ENCODE data around the gene MAT1A.

The MAT1A gene

GRCh38 chr10:80278480-80278879 lies 11.0 kb downstream of the MAT1A start:
- no peak overlapping the region for H3K4me3 ChIP-seq (ENCODE audit: low read length)
- DNase-seq (ENCODE audit: low read depth), result no peak
- no peak for TF ChIP-seq CTCF (IDR thresholded peaks at IDR 0.05; ENCODE audit: insufficient read depth, low read depth, low read length, missing control alignments)

DNA sequence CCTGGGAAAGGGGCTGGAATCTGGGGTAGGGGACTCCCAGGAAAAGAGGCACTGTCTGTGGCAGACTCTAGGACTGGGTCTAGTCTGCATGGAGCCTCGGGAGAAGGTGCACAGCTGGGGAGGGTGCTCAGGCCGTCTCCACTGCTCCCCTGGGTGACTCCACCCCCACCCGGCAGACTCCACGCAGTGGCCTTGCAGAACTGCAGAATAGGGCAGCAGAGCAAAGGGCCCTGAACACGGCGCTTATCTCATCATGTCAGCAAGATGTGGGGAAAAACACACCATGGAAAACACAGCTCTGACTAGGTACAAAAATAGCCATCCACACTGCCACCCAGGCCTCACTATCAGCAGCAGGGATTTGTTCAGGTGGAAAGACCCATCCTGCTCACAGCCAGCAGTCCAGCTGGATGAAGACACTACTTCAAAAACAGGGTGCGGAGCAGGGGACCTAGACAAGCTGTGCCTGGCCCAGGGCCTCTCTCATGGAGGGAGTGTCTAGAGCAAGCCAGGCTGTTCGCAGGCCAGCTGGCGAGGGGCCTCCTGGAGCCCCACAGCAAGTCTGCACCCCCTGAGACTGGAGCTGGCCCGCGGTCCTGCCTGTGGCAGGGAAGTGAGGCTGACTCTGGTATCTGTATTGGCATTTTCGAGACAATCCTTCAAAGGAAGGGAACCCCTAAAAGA lies 11.7 kb downstream of the MAT1A start:
- no peak overlapping the region for H3K4me3 ChIP-seq (ENCODE audit: low read length)
- no peak for DNase-seq (ENCODE audit: low read depth)
- no peak for TF ChIP-seq CTCF (IDR thresholded peaks at IDR 0.05; ENCODE audit: insufficient read depth, low read depth, low read length, missing control alignments)

DNA sequence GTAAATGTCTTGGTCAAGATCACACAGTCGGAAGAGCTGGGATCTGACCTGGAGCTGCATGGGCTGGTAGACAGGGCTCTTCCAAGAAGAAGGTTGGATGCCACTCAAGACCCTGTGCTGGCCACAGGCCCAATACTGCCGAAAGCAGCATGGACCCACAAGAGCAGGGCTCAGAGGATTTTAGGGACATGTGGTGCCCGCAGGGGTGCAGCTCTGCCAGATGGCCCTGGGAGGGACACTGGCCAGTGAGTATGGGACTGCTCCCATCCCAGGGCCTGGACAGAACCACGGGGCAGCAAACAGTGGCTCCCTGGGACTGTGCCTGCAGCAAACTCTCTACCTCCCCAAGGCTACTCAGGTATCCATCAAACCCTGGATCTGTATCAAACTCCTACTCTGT lies 12.4 kb downstream of the MAT1A start:
- no peak for DNase-seq (ENCODE audit: low read depth)
- H3K4me3 ChIP-seq (ENCODE audit: low read length), result no peak overlapping the region
- TF ChIP-seq CTCF (IDR thresholded peaks at IDR 0.05; ENCODE audit: insufficient read depth, low read depth, low read length, missing control alignments), result no peak

DNA sequence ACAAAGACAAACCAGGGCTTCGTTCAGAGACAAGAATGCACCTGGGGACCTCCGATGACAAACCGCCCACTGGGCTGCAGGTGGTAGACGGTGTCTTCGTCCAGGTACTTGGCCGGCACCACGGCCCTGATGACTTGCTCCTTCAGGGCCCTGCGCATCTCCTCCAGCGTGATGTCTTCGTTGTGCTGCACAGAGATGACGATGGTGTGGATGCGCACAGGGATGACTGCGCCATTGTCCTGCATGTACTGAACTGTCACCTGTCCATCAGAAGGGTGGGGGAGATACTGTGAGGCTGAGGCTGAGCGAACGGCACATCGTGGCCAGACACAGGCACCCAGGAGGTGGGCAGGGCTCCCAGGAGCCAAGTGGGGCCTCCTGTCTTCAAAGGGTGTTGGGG lies 13.1 kb downstream of the MAT1A start:
- no peak overlapping the region for H3K4me3 ChIP-seq (ENCODE audit: low read length)
- TF ChIP-seq CTCF (IDR thresholded peaks at IDR 0.05; ENCODE audit: insufficient read depth, low read depth, low read length, missing control alignments), result no peak
- no peak for DNase-seq (ENCODE audit: low read depth)

- no peak overlapping the region for H3K4me3 ChIP-seq (ENCODE audit: low read length)
- no peak for TF ChIP-seq CTCF (IDR thresholded peaks at IDR 0.05; ENCODE audit: insufficient read depth, low read depth, low read length, missing control alignments)
Observed at GRCh38 chr10:80275756-80276155, 13.7 kb downstream of the MAT1A start.

DNA sequence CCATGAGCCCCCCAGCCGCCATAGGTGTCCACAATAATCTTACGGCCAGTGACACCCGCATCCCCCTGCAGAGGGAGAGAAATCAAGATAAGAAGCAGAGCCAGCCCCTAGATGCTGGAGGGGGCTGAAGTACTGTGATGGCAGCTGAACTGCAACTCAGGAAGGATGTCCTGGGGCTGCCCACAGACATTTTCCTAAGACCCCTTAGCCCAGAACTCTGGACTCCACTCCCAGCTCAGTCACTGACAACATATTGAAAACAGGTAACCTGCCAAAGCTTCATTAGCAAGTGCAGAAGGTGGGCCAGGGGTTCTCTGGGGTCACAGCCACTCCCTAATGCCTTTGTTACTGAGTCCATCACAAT lies 14.3 kb downstream of the MAT1A start:
- TF ChIP-seq CTCF (IDR thresholded peaks at IDR 0.05; ENCODE audit: insufficient read depth, low read depth, low read length, missing control alignments), result no peak
- no peak overlapping the region for H3K4me3 ChIP-seq (ENCODE audit: low read length)
- no peak for DNase-seq (ENCODE audit: low read depth)

More at GRCh38 chr10:80275756-80276155, 13.7 kb downstream of the MAT1A start:
- no peak for DNase-seq (ENCODE audit: low read depth)

All from epithelial cell of esophagus (primary cell).